CD4-positive, alpha-beta memory T cell (primary cell): ENCODE data around the gene TRPV5. TPM values are rescaled to one million over a fixed set of nuclear protein-coding genes. Genes with fewer than 3 reads are reported as not detected.

Experiments
- CTCF ChIA-PET: fragments of 350-600 bp; sonication (Branson Sonifier 250); formaldehyde crosslinking; loops from one replicate; lab custom pipeline; 2021; ENCODE audit warnings: inconsistent platforms; ENCODE audit not compliant: partially characterized antibody; lab: Charles Lee
- POLR2A ChIA-PET: fragments of 350-600 bp; sonication (Branson Sonifier 250); formaldehyde crosslinking; loops from one replicate; lab custom pipeline; 2021; ENCODE audit not compliant: partially characterized antibody; lab: Charles Lee
- DNase-seq, 5 donors: peaks; one replicate each; pipeline versions ENCODE4 v3.0.0 to v3.0.0-alpha.2; 2020 to 2022; ENCODE audit warnings: mixed read lengths in 1 of 5
- H3K27ac ChIP-seq: one replicate; pipeline ENCODE4 v1.7.0; 2013; ENCODE audit warnings: low read depth, low read length
- H3K27me3 ChIP-seq: 2 replicates; pipeline ENCODE4 v1.7.0; 2013; ENCODE audit warnings: mild to moderate bottlenecking, low read length, moderate library complexity; ENCODE audit not compliant: insufficient read depth
- H3K36me3 ChIP-seq: 2 replicates; pipeline ENCODE4 v1.7.0; 2013; ENCODE audit warnings: mild to moderate bottlenecking, low read length, moderate library complexity; ENCODE audit not compliant: insufficient read depth
- H3K4me1 ChIP-seq: 2 replicates; pipeline ENCODE4 v1.7.0; 2013; ENCODE audit warnings: mild to moderate bottlenecking, low read length, moderate library complexity; ENCODE audit not compliant: insufficient read depth
- H3K4me3 ChIP-seq, 2 donors: one replicate each; pipeline ENCODE4 v1.7.0; 2013; ENCODE audit warnings: low read length in 2 of 2, mild to moderate bottlenecking in 1 of 2
- H3K9me3 ChIP-seq, 2 donors: one replicate each; pipeline ENCODE4 v1.7.0; 2013; ENCODE audit warnings: low read length in 2 of 2, control low read depth in 1 of 2; ENCODE audit not compliant: control insufficient read depth in 1 of 2
- H3K27ac Mint-ChIP-seq, 7 donors: one replicate each; pipeline ENCODE4 v1.8.0; 2020 to 2021; ENCODE audit warnings: mixed read lengths in 7 of 7, mild to moderate bottlenecking in 6 of 7, inconsistent platforms in 3 of 7, moderate library complexity in 3 of 7
- H3K27me3 Mint-ChIP-seq, 2 donors: one replicate each; pipeline ENCODE4 v1.8.0; 2020 to 2021; ENCODE audit warnings: mixed read lengths in 2 of 2
- H3K36me3 Mint-ChIP-seq, 2 donors: one replicate each; pipeline ENCODE4 v1.8.0; 2020 to 2021; ENCODE audit warnings: mixed read lengths in 2 of 2, inconsistent platforms in 1 of 2, mild to moderate bottlenecking in 1 of 2
- H3K4me1 Mint-ChIP-seq, 4 donors: one replicate each; pipeline ENCODE4 v1.8.0; 2020 to 2021; ENCODE audit warnings: mixed read lengths in 4 of 4, mild to moderate bottlenecking in 1 of 4
- H3K4me3 Mint-ChIP-seq, 8 donors: one replicate each; pipeline ENCODE4 v1.8.0; 2020 to 2021; ENCODE audit warnings: mixed read lengths in 8 of 8, mild to moderate bottlenecking in 7 of 8, moderate library complexity in 6 of 8, inconsistent platforms in 3 of 8
- H3K9me3 Mint-ChIP-seq, 8 donors: one replicate each; pipeline ENCODE4 v1.8.0; 2020 to 2021; ENCODE audit warnings: mixed read lengths in 8 of 8, mild to moderate bottlenecking in 5 of 8, inconsistent platforms in 3 of 8, moderate library complexity in 1 of 8
- intact Hi-C: fragments of 100-400 bp; cut with micrococcal nuclease; formaldehyde crosslinking; loops from one replicate; pipeline ENCODE4 v1.15.1; 2023
- polyA plus RNA-seq, 2 donors: library from polyadenylated mRNA; unstranded; fragments of 300-500 nt; fragmentation: Illumina TruSeq; gene quantifications; one replicate each; pipeline ENCODE4 v1.2.3, GENCODE V29; 2021
- total RNA-seq, 2 experiments: library from RNA; stranded (reverse); gene quantifications; one replicate each; pipeline ENCODE4 v1.2.3, GENCODE V29; 2021

The TRPV5 gene
- total and polyA plus RNA-seq, 4 experiments from 2014 or later: not detected

- Mint-ChIP-seq H3K9me3 (no peaks in the 10 kb centered on the region), H3K4me3 (no peak overlapping the region), H3K36me3 (no peaks in the 10 kb centered on the region), H3K27ac (peak overlapping the region in 1 of 7 donors; percentile 24), H3K27me3 (peaks cover 20 to 29% of the 10 kb centered on the region in 2 donors), H3K4me1 (peaks cover 0 to 2% (median 0%) of the 10 kb centered on the region in 4 donors)
- ChIA-PET CTCF (no interaction called here), POLR2A (no interaction called here)
- Histone ChIP-seq H3K27me3 (no peaks in the 10 kb centered on the region), H3K27ac (no peak overlapping the region), H3K9me3 (no peaks in the 10 kb centered on the region), H3K4me1 (no peaks in the 10 kb centered on the region), H3K4me3 (no peak overlapping the region), H3K36me3 (no peaks in the 10 kb centered on the region)
- no peak for DNase-seq
- intact Hi-C loops: no loop called here
Measured at GRCh38 chr7:142941541-142941940, 8.0 kb upstream of the TRPV5 start.

- H3K4me3 ChIP-seq: no peak overlapping the region
- ChIA-PET POLR2A (no interaction called here), CTCF (no interaction called here)
- no peaks in the 10 kb centered on the region for H3K4me1 ChIP-seq
- no peak overlapping the region for H3K27ac ChIP-seq
- H3K36me3 ChIP-seq: no peaks in the 10 kb centered on the region
- H3K9me3 ChIP-seq: no peaks in the 10 kb centered on the region
- peaks cover 22 to 31% of the 10 kb centered on the region in 2 donors for H3K27me3 Mint-ChIP-seq
- no peaks in the 10 kb centered on the region for H3K9me3 Mint-ChIP-seq
- intact Hi-C loops: no loop called here
- H3K27ac Mint-ChIP-seq: no peak overlapping the region
- H3K4me3 Mint-ChIP-seq: no peak overlapping the region
- no peak for DNase-seq
- peaks cover 0 to 2% (median 0%) of the 10 kb centered on the region in 4 donors for H3K4me1 Mint-ChIP-seq
- no peaks in the 10 kb centered on the region for H3K27me3 ChIP-seq
- no peaks in the 10 kb centered on the region for H3K36me3 Mint-ChIP-seq
Measured at GRCh38 chr7:142940966-142941535, 7.5 kb upstream of the TRPV5 start.

- Mint-ChIP-seq H3K36me3 (no peaks in the 10 kb centered on the region), H3K27ac (no peak within 1 kb of the TSS), H3K9me3 (no peaks in the 10 kb centered on the region), H3K27me3 (peaks cover 18 to 26% of the 10 kb centered on the region in 2 donors), H3K4me3 (no peak within 1 kb of the TSS), H3K4me1 (peaks cover 0 to 2% (median 0%) of the 10 kb centered on the region in 4 donors)
- Histone ChIP-seq H3K36me3 (no peaks in the 10 kb centered on the region), H3K27me3 (no peaks in the 10 kb centered on the region), H3K27ac (no peak within 1 kb of the TSS), H3K9me3 (no peaks in the 10 kb centered on the region), H3K4me1 (no peaks in the 10 kb centered on the region), H3K4me3 (no peak within 1 kb of the TSS)
- CTCF ChIA-PET: no interaction called here
- DNase-seq: peak in 2 of 5 donors; percentile 3 to 9
- intact Hi-C loops: no loop called here
- POLR2A ChIA-PET: no interaction called here
Measured at GRCh38 chr7:142939226-142939910, 5.8 kb upstream of the TRPV5 start, which contains the start of gene LLCFC1. TSS of gene LLCFC1 (plus strand) at chr7:142939484. CDS start at chr7:142939622, 138 bp downstream.

- DNase-seq: no peak
- H3K27me3 Mint-ChIP-seq: peaks cover 17 to 23% of the 10 kb centered on the region in 2 donors
- H3K27me3 ChIP-seq: no peaks in the 10 kb centered on the region
- H3K9me3 ChIP-seq: no peaks in the 10 kb centered on the region
- intact Hi-C loops: no loop called here
- H3K4me1 ChIP-seq: no peaks in the 10 kb centered on the region
- ChIA-PET POLR2A (no interaction called here), CTCF (no interaction called here)
- H3K4me3 ChIP-seq: no peak overlapping the region
- H3K36me3 ChIP-seq: no peaks in the 10 kb centered on the region
- no peak overlapping the region for H3K27ac ChIP-seq
- H3K9me3 Mint-ChIP-seq: no peaks in the 10 kb centered on the region
- peaks cover 0 to 2% (median 0%) of the 10 kb centered on the region in 4 donors for H3K4me1 Mint-ChIP-seq
- H3K36me3 Mint-ChIP-seq: no peaks in the 10 kb centered on the region
- no peak overlapping the region for H3K4me3 Mint-ChIP-seq
- no peak overlapping the region for H3K27ac Mint-ChIP-seq
Measured at GRCh38 chr7:142938611-142939010, 5.1 kb upstream of the TRPV5 start.

GRCh38 chr7:142935941-142936565 is 2.5 kb upstream of the TRPV5 start:
- DNase-seq: no peak
- no peak overlapping the region for H3K4me3 Mint-ChIP-seq
- no peak overlapping the region for H3K27ac Mint-ChIP-seq
- H3K36me3 Mint-ChIP-seq: no peaks in the 10 kb centered on the region
- Histone ChIP-seq H3K9me3 (no peaks in the 10 kb centered on the region), H3K27me3 (no peaks in the 10 kb centered on the region), H3K27ac (no peak overlapping the region), H3K4me1 (no peaks in the 10 kb centered on the region), H3K4me3 (no peak overlapping the region), H3K36me3 (no peaks in the 10 kb centered on the region)
- H3K9me3 Mint-ChIP-seq: no peaks in the 10 kb centered on the region
- H3K4me1 Mint-ChIP-seq: peaks cover 0 to 2% (median 0%) of the 10 kb centered on the region in 4 donors
- peaks cover 10 to 11% of the 10 kb centered on the region in 2 donors for H3K27me3 Mint-ChIP-seq
- intact Hi-C loops: no loop called here
- ChIA-PET CTCF (no interaction called here), POLR2A (no interaction called here)

- Mint-ChIP-seq H3K36me3 (no peaks in the 10 kb centered on the region), H3K27me3 (peaks cover 6 to 9% of the 10 kb centered on the region in 2 donors), H3K4me1 (peaks cover 0 to 2% (median 0%) of the 10 kb centered on the region in 4 donors), H3K27ac (no peak overlapping the region), H3K4me3 (no peak overlapping the region), H3K9me3 (no peaks in the 10 kb centered on the region)
- ChIA-PET CTCF (interaction anchor here (1.2 kb wide), 1 partner anchor 53 kb away, joined by 4 read pairs; no protein-coding TSS in a partner anchor), POLR2A (no interaction called here)
- no peaks in the 10 kb centered on the region for H3K36me3 ChIP-seq
- H3K27me3 ChIP-seq: no peaks in the 10 kb centered on the region
- intact Hi-C loops: no loop called here
- no peaks in the 10 kb centered on the region for H3K9me3 ChIP-seq
- H3K4me1 ChIP-seq: no peaks in the 10 kb centered on the region
- no peak overlapping the region for H3K4me3 ChIP-seq
- no peak for DNase-seq
- no peak overlapping the region for H3K27ac ChIP-seq
Measured at GRCh38 chr7:142934056-142934455, 510 bp upstream of the TRPV5 start.

- Mint-ChIP-seq H3K27ac (no peak overlapping the region), H3K9me3 (no peaks in the 10 kb centered on the region), H3K4me1 (no peaks in the 10 kb centered on the region), H3K36me3 (no peaks in the 10 kb centered on the region), H3K4me3 (no peak overlapping the region), H3K27me3 (peaks cover 6 to 9% of the 10 kb centered on the region in 2 donors)
- H3K4me1 ChIP-seq: no peaks in the 10 kb centered on the region
- ChIA-PET POLR2A (no interaction called here), CTCF (interaction anchor here (1.2 kb wide), 1 partner anchor 52 kb away, joined by 4 read pairs; no protein-coding TSS in a partner anchor)
- H3K27ac ChIP-seq: no peak overlapping the region
- no peaks in the 10 kb centered on the region for H3K27me3 ChIP-seq
- intact Hi-C loops: no loop called here
- H3K4me3 ChIP-seq: no peak overlapping the region
- no peaks in the 10 kb centered on the region for H3K36me3 ChIP-seq
- DNase-seq: no peak
- no peaks in the 10 kb centered on the region for H3K9me3 ChIP-seq
Measured at GRCh38 chr7:142933092-142933475, 462 bp downstream of the TRPV5 start.
